WI38 (cell line): Measurements from ENCODE around the gene SYNJ2.
A peak's percentile ranks its signal among the peaks of the same experiment; 100 is the strongest.

Source experiments
- H3K4me3 ChIP-seq: 2 replicates; pipeline ENCODE4 v1.5.1; 2011; ENCODE audit warnings: low read depth, mild to moderate bottlenecking, control low read depth, low read length
- TF ChIP-seq, protein P1 (sequence below): IDR thresholded peaks from 2 replicates; pipeline ENCODE4 v1.5.1; 2012; ENCODE audit warnings: low read depth, mild to moderate bottlenecking, control low read depth, low read length

Gene SYNJ2

DNA sequence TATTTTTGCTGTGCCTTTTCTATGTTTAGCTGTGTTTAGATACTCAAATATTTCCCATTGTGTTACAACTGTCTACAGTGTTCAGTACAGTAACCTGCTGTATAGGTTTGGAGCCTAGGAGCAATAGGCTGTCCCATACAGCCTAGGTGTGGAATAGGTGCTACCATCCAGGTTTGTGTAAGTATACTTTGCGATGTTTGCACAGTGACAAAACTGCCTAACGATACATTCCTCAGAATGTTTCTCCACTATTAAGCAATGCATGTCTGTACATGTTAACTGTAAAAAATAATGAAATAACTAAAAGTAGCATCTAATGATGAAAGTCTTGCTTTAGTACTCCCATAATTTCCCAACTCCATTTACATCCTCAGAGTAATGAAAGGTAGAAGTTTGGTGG, 140.4 kb downstream of the SYNJ2 start:
- TF ChIP-seq, protein P1, sequence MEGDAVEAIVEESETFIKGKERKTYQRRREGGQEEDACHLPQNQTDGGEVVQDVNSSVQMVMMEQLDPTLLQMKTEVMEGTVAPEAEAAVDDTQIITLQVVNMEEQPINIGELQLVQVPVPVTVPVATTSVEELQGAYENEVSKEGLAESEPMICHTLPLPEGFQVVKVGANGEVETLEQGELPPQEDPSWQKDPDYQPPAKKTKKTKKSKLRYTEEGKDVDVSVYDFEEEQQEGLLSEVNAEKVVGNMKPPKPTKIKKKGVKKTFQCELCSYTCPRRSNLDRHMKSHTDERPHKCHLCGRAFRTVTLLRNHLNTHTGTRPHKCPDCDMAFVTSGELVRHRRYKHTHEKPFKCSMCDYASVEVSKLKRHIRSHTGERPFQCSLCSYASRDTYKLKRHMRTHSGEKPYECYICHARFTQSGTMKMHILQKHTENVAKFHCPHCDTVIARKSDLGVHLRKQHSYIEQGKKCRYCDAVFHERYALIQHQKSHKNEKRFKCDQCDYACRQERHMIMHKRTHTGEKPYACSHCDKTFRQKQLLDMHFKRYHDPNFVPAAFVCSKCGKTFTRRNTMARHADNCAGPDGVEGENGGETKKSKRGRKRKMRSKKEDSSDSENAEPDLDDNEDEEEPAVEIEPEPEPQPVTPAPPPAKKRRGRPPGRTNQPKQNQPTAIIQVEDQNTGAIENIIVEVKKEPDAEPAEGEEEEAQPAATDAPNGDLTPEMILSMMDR, result no peak

DNA sequence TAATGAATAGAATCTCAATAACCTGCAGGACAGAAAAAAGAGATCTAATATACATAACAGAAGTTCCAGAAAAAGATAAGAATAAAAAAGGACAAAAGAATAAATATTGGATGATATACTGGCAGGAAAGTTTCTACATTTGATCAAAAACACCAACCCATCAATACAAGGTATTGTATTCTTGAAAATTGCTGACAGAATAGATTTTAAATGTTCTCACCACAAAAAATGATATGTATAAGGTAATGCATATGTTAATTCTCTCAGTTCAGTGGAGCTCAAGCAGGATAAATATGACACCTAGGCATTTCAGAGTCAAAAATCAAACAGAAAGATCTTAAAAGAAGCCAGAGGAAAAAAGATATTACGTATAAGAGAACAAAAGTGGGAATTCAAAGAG, 142.6 kb downstream of the SYNJ2 start:
- TF ChIP-seq, protein P1, result no peak
- no peak overlapping the region for H3K4me3 ChIP-seq

More for the DNA sequence above, 140.4 kb downstream of the SYNJ2 start:
- H3K4me3 ChIP-seq, result no peak overlapping the region

DNA sequence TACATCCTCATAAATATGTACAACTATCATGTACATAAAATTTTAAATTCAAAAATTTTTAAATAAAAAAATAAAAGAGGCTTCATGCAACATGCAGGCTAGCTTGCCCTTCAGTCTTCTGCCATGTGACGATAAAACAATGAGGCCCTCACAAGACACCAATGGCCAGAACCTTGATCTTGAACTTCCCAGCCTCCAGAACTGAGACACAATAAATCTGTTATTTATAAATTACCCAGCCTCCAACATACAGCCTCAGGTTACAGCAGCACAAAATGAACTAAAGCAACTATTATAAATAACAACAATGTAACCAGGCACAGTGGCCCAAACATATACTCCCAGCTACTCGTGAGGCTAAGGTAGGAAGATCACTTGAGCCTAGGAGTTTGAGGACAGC, 143.6 kb downstream of the SYNJ2 start:
- TF ChIP-seq, protein P1, result no peak
- H3K4me3 ChIP-seq, result no peak overlapping the region

DNA sequence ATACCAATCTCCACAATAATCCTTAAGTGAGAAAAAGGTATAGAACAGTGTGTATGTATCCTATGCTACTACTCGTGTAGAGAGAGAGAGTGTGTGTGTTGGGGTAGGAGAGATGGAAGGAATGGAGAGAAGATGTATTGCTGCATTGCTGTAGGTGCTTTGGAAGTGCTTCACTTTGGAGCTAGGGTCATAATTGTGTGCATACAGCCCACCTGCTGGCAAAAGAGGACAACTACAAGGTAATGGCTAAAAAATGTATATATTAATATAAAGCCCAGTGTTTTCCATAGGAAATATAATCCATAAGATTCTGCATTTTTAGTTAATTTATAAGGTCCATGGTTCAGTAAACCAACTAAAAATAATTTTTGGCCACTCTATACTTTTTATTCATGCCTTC, 150.3 kb downstream of the SYNJ2 start:
- H3K4me3 ChIP-seq, result no peak overlapping the region
- TF ChIP-seq, protein P1, result peak; percentile 43

DNA sequence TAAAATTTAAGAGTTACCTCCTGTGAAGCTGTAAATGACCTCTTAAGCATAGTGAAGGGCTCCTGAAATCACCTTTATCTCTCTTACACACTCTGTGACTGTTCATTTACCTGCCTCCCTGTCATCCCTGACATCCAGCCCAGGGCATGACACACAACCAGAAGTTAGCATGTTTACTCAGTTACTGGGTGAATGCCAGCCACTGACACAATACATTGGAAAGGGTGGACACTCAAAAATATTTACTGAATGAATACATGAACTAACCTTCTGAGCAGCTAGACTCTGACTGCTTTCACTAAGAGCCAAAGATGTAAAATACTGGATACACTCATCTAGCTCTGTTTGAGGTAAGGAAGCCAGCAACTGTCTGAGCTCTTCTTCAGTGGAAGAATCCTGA, 161.1 kb downstream of the SYNJ2 start:
- H3K4me3 ChIP-seq, result no peak overlapping the region
- TF ChIP-seq, protein P1, result no peak

DNA sequence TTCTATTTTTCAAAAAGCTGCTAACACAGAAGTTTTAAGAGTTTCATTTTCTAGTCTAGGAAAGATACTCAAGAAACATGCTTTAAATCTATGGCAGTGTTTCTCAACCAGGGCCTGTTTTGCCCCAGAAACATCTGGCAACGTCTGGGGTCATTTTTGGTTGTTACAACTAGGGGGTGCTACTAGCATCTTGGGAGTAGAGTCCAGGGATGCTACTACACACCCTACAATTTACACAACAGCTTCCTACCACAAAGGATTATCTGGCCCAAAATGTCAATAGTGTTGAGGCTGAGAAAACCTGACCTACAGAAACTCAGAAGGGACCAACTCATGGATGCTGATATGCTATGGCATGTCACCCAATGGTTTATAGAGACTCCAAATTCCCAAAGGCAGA, 162.0 kb downstream of the SYNJ2 start:
- TF ChIP-seq, protein P1, result 0 out of 2 replicates have a peak, but pooled peaks have one; percentile 16
- no peak overlapping the region for H3K4me3 ChIP-seq
